ENCODE results near the gene TXNDC11.

Gene TXNDC11

DNA sequence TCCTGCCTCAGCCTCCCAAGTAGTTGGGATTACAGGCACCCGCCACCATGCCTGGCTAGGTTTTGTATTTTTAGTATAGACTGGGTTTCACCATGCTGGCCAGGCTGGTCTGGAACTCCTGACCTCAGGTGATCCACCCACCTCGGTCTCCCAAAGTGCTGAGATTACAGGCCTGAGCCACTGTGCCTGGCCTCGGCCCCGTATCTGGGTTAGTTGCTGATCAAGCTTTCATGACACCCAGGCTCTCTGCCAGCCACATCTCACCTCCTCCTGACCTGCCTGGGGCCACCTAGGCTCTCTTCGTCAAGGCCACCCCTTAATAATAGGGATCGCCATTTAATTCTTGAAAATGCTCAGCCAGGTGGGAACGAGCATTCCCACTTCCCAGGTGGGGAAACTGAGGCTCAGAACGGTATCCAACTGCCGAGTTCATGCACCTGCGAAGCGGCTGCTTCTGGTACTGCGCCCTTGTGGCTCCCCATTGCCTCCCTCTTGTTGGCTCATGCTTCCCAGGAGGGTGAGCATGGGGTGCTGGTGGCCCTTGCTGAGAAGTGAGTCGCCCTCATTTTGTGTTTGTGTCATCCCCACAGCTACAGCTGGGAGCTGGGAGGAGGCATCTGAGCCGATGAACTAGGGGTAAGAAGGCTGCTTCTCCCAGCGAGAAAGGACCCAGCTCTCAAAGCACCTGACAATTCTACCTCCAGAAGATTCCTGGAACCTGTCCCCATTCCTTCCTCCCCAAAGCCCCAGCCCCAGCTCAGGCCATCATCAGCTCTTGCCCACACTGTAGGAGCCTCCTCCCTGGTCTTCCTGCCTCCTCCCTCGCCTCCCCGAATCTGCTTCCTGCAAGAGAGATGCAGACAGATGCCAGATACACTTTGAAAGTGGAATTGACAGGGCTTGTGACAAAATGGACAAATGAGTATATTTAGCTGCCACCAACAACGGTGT lies 91.7 kb downstream of the TXNDC11 start:
- no peak for DNase-seq

DNA sequence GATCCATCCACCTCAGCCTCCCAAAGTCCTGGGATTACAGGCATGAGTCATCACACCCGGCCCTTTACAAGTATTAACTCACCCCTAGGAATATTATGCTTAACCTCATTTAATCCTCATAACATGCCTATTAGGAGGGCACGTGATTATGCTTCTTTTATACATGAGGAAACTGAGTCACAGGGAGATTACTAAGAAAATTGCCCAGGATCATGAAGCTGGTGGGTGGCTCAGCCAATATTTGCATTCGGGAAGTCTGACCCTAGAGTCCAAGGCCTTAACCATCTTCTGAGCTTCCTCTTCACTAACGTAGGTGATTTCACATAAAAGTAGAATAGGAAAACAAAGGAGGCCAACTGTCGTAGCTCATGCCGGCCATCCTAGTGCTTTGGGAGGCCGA lies 93.4 kb downstream of the TXNDC11 start:
- no peak for DNase-seq

DNA sequence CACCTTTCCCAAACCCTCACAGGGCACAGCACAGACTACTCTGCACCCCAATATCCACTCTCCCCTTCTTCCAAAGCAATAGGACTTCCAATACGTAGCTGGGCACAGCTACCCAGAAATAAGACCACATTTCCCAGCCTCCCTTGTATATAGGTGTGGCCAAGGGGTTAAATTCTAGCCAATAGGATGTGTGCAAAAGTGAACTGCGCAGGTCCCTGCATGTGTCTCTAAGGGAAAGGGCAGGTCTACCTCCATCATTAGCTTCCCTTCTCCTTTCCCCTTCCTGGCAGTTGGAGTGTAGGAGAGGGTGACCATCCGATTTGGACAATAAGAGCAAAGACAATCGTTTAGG lies 99.9 kb downstream of the TXNDC11 start:
- DNase-seq = no peak

DNA sequence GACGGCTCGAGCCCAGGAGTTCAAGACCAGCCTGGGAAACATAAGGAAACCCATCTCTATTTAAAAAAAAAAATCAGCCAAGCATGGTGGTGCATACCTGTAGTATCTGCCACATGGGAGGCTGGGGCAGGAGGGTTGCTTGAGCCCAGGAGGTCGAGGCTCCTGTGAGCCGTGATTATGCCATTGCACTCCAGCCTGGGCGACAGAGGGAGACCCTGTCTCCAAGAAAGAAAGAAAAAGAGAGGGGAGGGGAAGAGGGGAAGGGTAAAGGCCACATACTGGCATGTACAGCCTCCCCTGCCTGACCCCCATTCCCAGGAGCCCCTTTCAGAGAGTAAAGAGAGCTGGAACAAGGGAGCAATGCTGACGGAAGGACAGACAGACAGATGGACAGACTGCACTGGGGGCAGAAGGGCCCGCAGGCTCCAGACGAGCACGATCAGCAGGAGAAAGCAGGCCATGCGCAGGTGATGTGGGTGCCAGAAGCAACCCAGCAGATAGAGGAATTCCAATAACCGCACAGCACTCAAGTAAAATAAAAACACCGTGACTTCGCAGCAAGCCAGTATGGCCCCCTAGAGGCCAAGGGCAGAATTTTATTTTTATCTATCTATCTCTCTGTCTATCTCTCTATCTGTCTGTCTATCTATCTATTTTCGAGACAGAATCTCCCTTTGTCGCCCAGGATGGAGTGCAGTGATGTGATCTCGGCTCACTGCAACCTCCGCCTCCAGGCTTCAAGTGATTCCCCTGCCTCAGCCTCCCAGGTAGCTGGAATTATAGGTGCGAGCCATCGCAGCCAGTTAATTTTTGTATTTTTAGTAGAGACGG lies 101.5 kb downstream of the TXNDC11 start:
- DNase-seq = peak in 2 of 5 experiments; percentile 46 to 67

DNA sequence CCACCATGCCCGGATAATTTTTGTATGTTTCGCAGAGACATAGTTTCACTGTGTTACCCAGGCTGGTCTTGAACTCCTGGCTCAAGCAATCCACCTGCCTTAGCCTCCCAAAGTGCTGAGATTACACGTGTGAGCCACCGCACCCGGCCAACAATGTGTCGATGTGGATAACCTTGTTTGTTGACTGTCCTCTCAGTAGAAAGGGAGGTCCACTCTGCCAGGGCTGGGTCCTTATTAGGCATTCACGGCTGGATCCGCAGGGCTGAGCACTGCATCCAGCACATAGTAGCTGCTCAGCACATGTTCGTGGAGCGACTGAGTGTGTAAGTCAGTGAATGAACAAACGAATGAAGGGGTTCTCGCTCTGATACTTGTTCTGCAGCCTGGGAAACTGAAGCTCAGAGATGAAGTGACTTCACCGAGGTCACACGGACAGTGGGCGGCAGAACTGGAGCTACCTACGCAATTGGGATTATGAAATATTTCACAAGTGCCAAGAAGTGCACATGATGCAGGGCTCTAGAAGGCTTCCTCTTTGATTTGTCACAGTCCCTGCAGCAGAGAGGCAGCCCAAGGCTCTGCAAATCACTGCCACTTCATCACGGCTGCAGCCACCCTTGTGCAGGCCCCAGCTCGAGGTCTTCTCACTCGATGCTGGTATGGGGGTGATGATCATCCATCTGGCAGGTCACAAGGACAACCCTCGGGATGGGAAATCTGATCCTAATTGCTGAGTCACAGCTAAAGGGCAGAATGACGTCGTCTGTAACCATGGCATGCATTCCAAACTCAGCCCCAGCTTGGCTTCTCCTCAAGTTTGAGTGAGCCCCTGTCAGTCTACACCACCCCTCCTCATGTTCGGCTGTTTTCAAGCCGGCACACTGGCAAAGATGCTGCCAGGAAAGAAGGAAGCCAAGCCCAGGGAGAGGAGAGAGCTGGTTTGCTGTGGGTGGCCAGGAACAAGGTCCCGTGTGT lies 102.4 kb downstream of the TXNDC11 start:
- DNase-seq = peak in 1 of 5 experiments; percentile 33

DNA sequence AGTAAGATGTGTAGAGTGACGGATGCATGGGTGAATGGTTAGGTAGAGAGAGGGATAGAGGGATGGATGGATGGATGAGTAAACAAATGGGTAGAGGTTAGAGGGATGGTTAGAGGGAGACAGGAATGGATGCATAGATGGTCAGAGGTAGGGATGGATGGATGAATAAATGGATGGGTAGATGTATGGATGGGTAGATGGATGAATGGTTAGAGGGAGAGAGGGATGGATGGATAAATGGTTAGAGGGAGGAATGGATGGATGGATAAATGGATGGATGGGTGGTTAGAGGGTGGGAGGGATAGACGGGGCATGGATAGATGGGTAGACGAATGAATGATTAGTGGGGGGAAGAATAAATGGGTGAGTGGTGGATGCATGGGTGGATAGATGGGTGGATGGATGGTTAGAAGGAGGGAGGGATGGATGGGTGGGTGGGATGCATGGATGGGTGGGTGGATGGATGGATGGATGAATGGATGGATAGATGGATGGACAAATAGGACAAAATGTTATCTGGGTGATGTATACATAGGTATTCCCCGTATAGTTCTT lies 103.6 kb downstream of the TXNDC11 start:
- no peak for DNase-seq

DNA sequence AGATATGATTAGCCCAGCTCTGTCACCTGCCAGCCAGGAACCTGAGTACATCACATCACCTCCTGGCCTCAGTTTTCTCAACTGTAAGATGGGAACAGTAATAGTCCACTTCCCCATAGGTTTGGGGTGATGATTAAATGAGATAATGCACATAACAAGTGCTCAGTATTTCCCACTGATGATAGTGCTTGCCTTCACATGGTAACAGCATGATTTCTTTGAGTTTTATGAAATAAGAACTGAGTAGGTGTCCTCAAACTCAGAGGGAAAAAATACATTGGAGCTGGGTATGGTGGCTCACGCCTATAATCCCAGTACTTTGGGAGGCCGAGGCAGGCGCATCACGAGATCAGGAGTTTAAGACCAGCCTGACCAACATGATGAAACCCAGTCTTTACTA lies 104.5 kb downstream of the TXNDC11 start:
- DNase-seq = no peak

DNA sequence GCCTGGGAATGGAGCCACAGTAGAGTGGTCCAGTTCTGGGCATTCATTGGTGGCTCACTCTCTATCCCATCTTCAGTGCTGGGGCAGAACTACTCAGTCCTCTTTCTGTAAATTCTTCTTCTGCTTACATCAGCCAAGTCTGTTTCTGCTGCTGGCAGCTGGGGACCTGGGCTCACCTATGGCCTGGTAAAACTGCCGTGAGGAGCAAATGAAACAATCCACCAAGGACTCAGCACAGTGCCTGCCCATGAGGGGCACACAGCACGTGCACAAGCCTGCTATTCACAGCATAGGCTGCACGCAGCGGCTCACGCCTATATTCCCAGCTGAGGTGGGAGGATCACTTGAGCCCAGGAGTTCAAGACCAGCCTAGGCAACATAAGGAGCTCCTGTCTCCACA lies 105.3 kb downstream of the TXNDC11 start:
- DNase-seq = no peak

DNA sequence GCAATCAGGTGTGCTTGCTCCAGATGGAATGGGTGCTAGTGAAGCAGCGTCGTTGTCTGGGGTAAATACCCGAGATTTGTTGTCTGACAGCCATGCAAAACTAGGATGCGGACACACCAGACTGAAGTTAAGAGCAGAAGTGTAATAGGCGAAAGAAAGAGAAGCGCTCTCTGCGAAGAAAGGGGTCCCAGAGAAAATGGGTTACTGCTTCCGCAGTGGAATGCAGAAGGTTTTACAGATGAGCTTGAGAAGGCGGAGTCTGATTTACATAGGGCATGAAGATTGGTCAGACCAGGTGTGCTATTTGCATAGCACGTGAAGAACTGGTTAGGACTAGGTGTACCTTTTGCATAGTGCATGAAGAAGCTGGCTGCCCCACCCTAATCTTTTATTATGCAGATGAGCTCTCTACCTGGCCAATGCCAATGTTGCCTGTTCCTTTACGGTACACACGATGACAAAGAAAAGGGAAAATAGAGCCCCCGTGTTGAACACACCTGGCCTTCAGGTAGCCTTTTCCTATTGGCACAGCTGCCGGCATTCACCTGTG lies 106.4 kb downstream of the TXNDC11 start:
- DNase-seq = no peak

DNA sequence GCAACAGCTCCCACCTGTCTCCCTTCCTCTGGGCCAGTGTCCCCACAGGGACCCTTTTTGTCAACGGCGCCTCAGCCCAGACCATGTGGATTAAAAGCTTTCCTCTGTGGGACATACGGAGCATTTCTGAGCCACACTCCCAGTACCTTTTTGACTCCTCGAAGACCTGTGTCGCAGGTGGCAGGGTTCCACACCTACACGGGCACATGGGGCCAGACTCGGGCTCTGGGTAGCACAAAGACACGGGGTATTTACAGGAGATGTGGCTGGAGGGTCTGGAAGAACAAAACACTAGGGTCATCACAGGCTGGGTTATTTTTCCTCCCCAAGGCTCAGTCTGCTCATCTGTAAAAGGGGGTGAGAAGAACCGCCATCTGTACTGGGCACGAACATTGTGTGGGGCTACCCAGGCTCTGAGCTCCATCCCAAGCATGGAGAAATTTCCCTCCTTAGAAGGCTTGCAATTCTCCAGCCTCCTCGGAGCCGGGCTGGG lies 106.9 kb downstream of the TXNDC11 start:
- DNase-seq = no peak

DNA sequence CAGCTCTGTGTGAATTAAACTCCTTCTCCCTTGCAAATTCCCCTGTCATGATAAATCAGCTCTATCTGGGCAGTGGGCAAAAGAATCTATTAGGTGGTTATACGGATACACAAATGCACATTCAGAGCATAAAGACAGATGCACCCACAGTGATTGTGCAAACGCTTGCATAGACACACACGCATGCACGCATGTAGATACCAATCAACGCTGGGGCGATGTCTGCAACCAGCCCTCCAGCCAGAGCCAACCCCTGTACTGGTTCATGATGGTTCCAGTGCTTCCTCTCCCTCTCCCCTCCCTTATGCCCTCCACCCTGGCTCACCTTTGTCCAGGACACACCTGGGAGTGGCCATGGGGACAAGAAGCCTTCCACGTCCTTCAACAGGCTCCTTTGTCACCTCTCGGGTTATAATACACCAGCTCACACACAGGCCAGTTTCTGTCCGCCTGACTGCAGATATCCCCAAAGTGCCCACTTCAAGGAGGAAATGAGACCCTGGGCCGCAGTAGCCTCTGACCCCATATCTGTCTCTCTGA lies 107.5 kb downstream of the TXNDC11 start:
- no peak for DNase-seq

DNA sequence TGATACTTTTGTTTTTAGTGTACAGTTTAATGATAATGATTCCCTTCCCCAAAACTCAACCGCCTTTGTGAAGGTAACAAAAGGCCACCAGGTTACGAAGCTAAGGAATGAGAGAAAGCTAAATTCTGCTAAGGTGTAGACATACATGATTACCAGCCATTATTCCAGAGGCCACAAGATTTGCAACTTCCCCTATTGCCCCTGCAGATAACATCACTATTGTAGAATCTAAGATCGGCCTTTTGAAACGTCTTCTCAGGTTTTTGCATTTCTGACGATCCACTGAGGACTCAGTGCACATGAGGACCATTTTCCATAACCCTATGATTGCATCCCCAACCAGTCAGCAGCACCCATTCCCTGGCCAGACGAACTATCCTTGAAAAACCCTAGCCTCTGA lies 108.3 kb downstream of the TXNDC11 start:
- DNase-seq = no peak

DNA sequence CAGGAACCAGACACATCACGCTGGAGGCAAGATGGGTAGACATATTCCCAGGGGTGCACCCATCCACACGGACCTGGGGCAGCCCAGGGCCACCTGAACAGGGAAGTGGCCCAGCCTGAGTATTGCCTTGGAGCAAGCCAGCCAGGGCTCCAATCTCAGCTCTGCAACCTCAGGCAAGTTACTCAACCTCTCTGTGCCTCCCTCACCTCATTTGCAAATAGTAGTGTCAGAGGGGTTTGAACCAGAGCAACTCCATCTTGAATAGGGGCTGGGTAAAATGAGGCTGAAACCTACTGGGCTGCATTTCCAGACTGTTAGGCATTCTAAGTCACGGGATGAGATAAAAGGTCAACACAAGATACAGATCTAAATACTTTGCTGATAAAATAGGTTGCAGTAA lies 109.5 kb downstream of the TXNDC11 start:
- no peak for DNase-seq

DNA sequence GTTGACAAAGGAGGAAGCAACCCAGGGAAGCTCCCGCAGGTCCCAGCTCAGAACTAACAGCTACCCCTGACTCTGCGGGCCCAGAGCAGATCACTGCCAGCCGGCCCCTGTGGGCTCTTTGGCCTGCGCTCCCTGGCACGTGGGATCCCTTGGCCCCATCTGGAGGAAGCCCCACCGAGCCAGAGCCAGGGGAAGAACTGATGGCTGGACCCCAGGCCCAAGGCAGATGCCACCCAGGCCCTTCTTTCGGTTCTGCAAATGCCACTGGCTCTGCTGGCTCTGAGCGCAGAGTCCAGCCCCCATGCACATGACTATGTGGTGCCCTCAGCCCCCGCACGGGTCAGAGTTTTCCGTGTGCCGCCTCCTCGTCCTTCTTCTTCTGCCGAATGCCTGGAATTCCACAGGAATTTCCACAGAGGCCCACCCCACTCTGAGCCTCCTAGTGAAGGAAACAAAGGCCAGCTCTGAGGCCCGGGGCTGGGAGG lies 110.2 kb downstream of the TXNDC11 start:
- no peak for DNase-seq

DNA sequence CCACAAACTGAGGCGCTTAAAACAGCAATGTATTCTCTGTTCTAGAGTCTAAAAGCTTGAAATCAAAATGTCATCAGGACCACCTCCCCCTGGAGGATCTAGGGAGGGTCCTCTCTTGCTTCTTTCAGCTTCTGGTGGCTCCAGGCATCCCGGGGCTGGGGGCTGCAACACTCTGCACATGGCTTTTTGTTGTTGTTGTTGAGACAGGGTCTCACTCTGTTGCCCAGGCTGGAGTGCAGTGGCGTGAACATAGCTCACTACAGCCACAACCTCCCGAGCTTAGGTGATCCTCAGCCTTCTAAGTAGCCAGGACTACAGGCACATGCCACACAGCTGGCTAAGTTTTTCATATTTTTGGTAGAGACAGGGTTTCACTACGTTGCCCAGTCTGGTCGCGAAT lies 111.4 kb downstream of the TXNDC11 start:
- no peak for DNase-seq

DNA sequence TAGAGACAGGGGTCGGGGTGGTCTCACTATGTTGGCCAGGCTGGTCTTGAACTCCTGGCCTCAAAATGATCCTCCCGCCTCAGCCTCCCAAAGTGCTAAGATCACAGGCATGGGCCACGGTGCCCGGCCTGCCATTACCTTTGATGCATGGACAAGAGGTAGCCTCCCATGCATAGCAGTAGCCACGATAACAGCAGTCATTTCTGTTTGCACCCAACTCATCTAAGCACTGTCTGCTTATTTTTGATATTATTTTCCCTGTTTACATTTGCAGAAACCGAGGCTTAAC lies 111.9 kb downstream of the TXNDC11 start:
- no peak for DNase-seq

DNA sequence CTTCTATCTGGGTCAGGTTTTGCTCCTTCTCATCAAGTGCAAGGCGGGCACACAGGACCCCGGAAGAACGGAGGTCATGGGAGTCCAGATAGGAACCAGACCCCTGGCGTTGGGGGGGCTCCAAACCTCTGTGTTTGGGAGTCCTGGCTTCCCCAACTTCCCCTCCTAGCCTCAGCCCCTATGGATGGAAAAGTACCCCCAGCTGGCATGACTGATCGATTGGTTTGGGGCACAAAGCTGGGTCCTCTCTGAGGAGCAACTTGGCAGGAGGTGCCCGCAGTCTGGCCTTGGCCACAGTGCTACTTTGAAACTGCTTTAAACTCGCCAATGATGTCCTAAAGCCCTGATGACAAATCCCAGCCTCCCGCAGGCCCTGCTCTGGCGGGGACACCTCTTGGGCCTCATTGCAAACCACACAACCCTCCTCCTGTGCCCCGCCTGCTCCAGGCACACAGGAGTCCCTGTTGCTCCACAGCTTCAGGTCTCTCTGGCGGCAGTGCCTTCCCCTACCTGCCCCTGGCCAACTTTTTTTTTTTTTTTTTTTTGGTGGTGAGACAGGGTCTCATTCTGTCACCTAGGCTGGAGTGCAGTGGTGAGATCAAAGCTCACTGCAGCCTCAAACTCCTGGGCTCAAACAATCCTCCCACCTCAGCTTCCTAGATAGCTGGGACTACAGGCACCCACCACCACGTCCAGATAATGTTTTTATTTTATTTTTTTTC lies 112.5 kb downstream of the TXNDC11 start:
- DNase-seq = no peak
